Endothelial cell (in vitro differentiated cells): Measurements from ENCODE around the gene CD274. TPM values are rescaled to one million over a fixed set of nuclear protein-coding genes. Genes with fewer than 3 reads are reported as not detected.
A peak's percentile ranks its signal among the peaks of the same experiment; 100 is the strongest.

Experiments used
- DNase-seq: peaks from one replicate; pipeline ENCODE4 v3.0.0; 2021; ENCODE audit warnings: low spot score
- H3K27ac Mint-ChIP-seq: one replicate; pipeline ENCODE4 v1.8.0; 2021; ENCODE audit warnings: mixed read lengths, inconsistent platforms; ENCODE audit not compliant: unreplicated experiment
- H3K27me3 Mint-ChIP-seq: one replicate; pipeline ENCODE4 v1.8.0; 2021; ENCODE audit warnings: mild to moderate bottlenecking, moderate library complexity, mixed read lengths, inconsistent platforms; ENCODE audit not compliant: unreplicated experiment
- H3K36me3 Mint-ChIP-seq: one replicate; pipeline ENCODE4 v1.8.0; 2021; ENCODE audit warnings: mild to moderate bottlenecking, low read depth, mixed read lengths, inconsistent platforms; ENCODE audit not compliant: unreplicated experiment
- H3K4me1 Mint-ChIP-seq: one replicate; pipeline ENCODE4 v1.8.0; 2021; ENCODE audit warnings: mild to moderate bottlenecking, mixed read lengths, inconsistent platforms; ENCODE audit not compliant: unreplicated experiment
- H3K4me3 Mint-ChIP-seq: one replicate; pipeline ENCODE4 v1.8.0; 2021; ENCODE audit warnings: mild to moderate bottlenecking, mixed read lengths, inconsistent platforms; ENCODE audit not compliant: unreplicated experiment
- H3K9me3 Mint-ChIP-seq: one replicate; pipeline ENCODE4 v1.8.0; 2021; ENCODE audit warnings: mixed read lengths, inconsistent platforms; ENCODE audit not compliant: unreplicated experiment
- CTCF ChIP-seq: fragments of 200-600 bp; sonication (generic); IDR thresholded peaks from one replicate; pipeline ENCODE4 v1.5.0; 2021; ENCODE audit warnings: antibody characterized with exemption; ENCODE audit not compliant: unreplicated experiment
- total RNA-seq: library from RNA; stranded (reverse); fragmentation: NEBNext Ultra II Directional; extraction: Animal tissue kit (Norgen Biotek cat#: 25700); gene quantifications from one replicate; pipeline ENCODE4 v1.2.1, GENCODE V29; 2021; ENCODE audit not compliant: unreplicated experiment

The CD274 gene
- total RNA-seq, 1 donor from 2014 or later, result 0.56 TPM

GRCh38 chr9:5499889-5500398 lies 49.6 kb downstream of the CD274 start:
- no peaks in the 10 kb centered on the region for H3K36me3 Mint-ChIP-seq
- peaks cover 48% of the 10 kb centered on the region for H3K4me1 Mint-ChIP-seq
- peak overlapping the region; percentile 97 for H3K27ac Mint-ChIP-seq
- H3K9me3 Mint-ChIP-seq, result no peaks in the 10 kb centered on the region
- H3K4me3 Mint-ChIP-seq, result no peak overlapping the region
- TF ChIP-seq CTCF, result no peak
- DNase-seq, result peak; percentile 25
- H3K27me3 Mint-ChIP-seq, result peaks cover 9% of the 10 kb centered on the region

DNA sequence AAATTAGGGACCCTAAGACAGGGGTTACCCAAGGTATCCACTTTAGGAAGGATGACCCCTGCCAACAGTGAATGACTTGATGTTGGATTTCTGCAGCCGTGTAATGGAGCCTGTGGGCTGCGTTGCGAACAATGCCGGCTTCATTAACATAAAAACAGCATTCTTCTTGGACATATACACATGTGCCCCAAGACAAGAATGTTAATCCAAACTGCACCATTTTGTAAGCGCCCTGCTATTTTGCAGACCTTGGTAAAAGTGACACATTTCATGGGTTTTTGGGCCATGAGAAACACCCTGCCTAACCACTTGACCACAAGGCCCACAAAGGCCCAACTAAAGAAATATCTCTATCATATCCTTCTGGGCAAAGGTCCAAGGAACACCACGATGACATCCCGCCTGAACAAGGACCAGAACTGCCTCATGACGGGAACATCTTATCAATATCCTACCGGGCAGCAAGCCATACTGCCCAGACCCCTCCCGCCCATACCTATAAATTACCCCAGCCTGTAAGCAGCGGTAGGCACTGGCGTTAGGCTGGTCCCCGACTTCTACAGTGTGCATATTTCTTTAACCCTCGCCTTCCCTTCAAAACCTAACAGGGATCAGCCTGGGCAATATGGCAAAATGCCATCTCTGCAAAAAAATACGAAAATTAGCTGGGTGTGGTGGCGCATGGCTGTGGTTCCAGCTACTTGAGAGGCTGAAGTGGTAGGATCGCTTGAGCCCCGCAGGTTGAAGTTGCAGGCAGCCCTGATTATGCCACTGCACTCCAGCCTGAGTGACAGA lies 50.3 kb downstream of the CD274 start:
- DNase-seq, result no peak
- peaks cover 9% of the 10 kb centered on the region for H3K27me3 Mint-ChIP-seq
- no peak for TF ChIP-seq CTCF
- H3K9me3 Mint-ChIP-seq, result no peaks in the 10 kb centered on the region
- H3K4me1 Mint-ChIP-seq, result peaks cover 48% of the 10 kb centered on the region
- no peak overlapping the region for H3K4me3 Mint-ChIP-seq
- H3K36me3 Mint-ChIP-seq, result no peaks in the 10 kb centered on the region
- H3K27ac Mint-ChIP-seq, result peak overlapping the region; percentile 97

GRCh38 chr9:5502553-5502952 lies 52.2 kb downstream of the CD274 start:
- no peak overlapping the region for H3K27ac Mint-ChIP-seq
- no peaks in the 10 kb centered on the region for H3K36me3 Mint-ChIP-seq
- no peak for DNase-seq
- peaks cover 45% of the 10 kb centered on the region for H3K4me1 Mint-ChIP-seq
- H3K9me3 Mint-ChIP-seq, result no peaks in the 10 kb centered on the region
- no peak for TF ChIP-seq CTCF
- H3K4me3 Mint-ChIP-seq, result no peak overlapping the region
- H3K27me3 Mint-ChIP-seq, result peaks cover 7% of the 10 kb centered on the region

DNA sequence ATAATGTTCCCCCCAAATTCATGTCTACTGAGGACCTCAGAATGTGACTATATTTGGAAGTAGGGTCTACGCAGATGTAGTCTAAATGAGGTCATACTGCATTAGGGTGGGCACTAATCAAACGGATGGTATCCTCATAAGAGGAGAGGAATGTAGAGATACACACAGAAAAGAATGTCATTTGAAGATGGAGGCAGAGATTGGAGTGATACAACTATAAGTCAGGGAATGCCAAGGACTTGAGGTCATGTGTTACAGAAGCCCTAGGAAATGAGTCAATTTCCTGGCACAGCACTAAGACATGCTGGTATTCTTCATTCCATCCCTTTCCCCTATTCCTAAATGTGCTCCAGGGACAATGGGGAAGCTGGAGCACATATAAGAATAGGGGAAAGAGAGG lies 59.2 kb downstream of the CD274 start:
- peaks cover 2% of the 10 kb centered on the region for H3K27me3 Mint-ChIP-seq
- DNase-seq, result no peak
- H3K36me3 Mint-ChIP-seq, result no peaks in the 10 kb centered on the region
- H3K4me3 Mint-ChIP-seq, result no peak overlapping the region
- peaks cover 45% of the 10 kb centered on the region for H3K4me1 Mint-ChIP-seq
- TF ChIP-seq CTCF, result no peak
- no peaks in the 10 kb centered on the region for H3K9me3 Mint-ChIP-seq
- peak overlapping the region; percentile 4 for H3K27ac Mint-ChIP-seq

DNA sequence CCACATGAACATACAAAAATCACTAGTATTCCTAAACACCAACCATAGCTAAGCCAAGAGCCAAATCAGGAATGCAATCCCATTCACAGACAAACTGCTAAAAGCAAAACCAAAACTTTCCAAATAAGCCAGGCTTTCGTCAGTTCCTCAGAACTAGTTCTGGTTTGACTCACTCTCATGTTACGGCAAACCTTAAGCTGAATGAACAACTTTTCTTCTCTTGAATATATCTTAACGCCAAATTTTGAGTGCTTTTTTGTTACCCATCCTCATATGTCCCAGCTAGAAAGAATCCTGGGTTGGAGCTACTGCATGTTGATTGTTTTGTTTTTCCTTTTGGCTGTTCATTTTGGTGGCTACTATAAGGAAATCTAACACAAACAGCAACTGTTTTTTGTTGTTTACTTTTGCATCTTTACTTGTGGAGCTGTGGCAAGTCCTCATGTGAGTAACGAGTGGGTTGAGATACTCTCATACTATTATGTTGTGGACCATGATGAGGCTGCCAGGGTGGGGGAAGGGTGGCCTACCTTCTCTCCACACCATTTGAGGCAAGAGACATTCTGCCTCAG lies 60.1 kb downstream of the CD274 start, which contains the start of gene PDCD1LG2:
TSS of gene PDCD1LG2 (plus strand) at position 172 of the 572 bp plus-strand sequence. CDS start 12,016 bp downstream, outside the sequence.
- H3K4me1 Mint-ChIP-seq, result peaks cover 45% of the 10 kb centered on the region
- no peak within 1 kb of the TSS for H3K4me3 Mint-ChIP-seq
- H3K27ac Mint-ChIP-seq, result peak within 1 kb of the TSS; percentile 76
- TF ChIP-seq CTCF, result no peak
- no peak for DNase-seq
- H3K36me3 Mint-ChIP-seq, result no peaks in the 10 kb centered on the region
- peaks cover 2% of the 10 kb centered on the region for H3K27me3 Mint-ChIP-seq
- H3K9me3 Mint-ChIP-seq, result no peaks in the 10 kb centered on the region
